Ishikawa (cell line): ENCODE results near the gene RBMX2.

Experiments
- CEBPB ChIP-seq: IDR thresholded peaks from 2 replicates; pipeline ENCODE4 v1.6.1; 2012
- CREB1 ChIP-seq: IDR thresholded peaks from 2 replicates; pipeline ENCODE4 v1.6.1; 2012; ENCODE audit warnings: low read depth
- EP300 ChIP-seq: IDR thresholded peaks from 2 replicates; pipeline ENCODE4 v1.6.1; 2012; ENCODE audit warnings: borderline replicate concordance
- FOXM1 ChIP-seq: IDR thresholded peaks from 2 replicates; pipeline ENCODE4 v1.6.1; 2012; ENCODE audit warnings: low read depth, borderline replicate concordance
- REST ChIP-seq: IDR thresholded peaks from 2 replicates; pipeline ENCODE4 v1.6.1; 2012; ENCODE audit warnings: low read depth, mild to moderate bottlenecking
- USF1 ChIP-seq: IDR thresholded peaks from 2 replicates; pipeline ENCODE4 v1.6.1; 2012

- TF ChIP-seq REST (no peak), CEBPB (no peak), EP300 (no peak), FOXM1 (no peak), USF1 (no peak), CREB1 (no peak)
Measured at GRCh38 chrX:130419263-130419662, 17.5 kb downstream of the RBMX2 start.
